Transverse colon (tissue), 4 donors: ENCODE results near the gene TFE3. TPM values are rescaled to one million over a fixed set of nuclear protein-coding genes. Genes with fewer than 3 reads are reported as not detected.

Experiments used
- DNase-seq: peaks from one replicate; pipeline ENCODE4 v3.0.0-alpha.2; 2019
- H3K27ac ChIP-seq, 4 donors: fragments of 200-600 bp; sonication (generic); 2 replicates each; pipeline ENCODE4 v1.5.1; 2016 to 2018; ENCODE audit warnings: inconsistent platforms in 4 of 4
- H3K27me3 ChIP-seq: fragments of 200-600 bp; sonication (generic); 2 replicates; pipeline ENCODE4 v1.5.1; 2017; ENCODE audit warnings: inconsistent platforms
- H3K36me3 ChIP-seq, 4 donors: fragments of 200-600 bp; sonication (generic); 2 replicates each; pipeline ENCODE4 v1.5.1; 2017 to 2019; ENCODE audit warnings: inconsistent platforms in 4 of 4
- H3K4me1 ChIP-seq, 4 donors: fragments of 200-600 bp; sonication (generic); 2 replicates each; pipeline ENCODE4 v1.5.1; 2017 to 2020; ENCODE audit warnings: inconsistent platforms in 4 of 4
- H3K4me3 ChIP-seq, 4 donors: fragments of 200-600 bp; sonication (generic); 1 replicate in 1 of 4; 2 replicates in 3 of 4; pipeline versions ENCODE4 v1.5.1 to v1.6.1; 2017 to 2019; ENCODE audit warnings: inconsistent platforms in 4 of 4
- H3K9me3 ChIP-seq, 2 donors: fragments of 200-600 bp; sonication (generic); 2 replicates each; pipeline ENCODE4 v1.5.1; 2017 to 2019; ENCODE audit warnings: inconsistent platforms in 2 of 2
- CTCF ChIP-seq, 5 experiments: fragments of 200-600 bp in 3 of 5; fragments of 450-650 bp in 2 of 5; sonication (generic) in 3 of 5; IDR thresholded peaks; 1 replicate in 2 of 5; 2 replicates in 3 of 5; pipeline ENCODE4 v1.5.1; 2016 to 2017; ENCODE audit warnings: antibody characterized with exemption in 5 of 5, inconsistent platforms in 3 of 5, mild to moderate bottlenecking in 2 of 5, moderate library complexity in 1 of 5
- EP300 ChIP-seq: sonication (generic); formaldehyde crosslinking; IDR thresholded peaks from one replicate; pipeline ENCODE4 v1.6.1; 2017; ENCODE audit warnings: antibody characterized with exemption, low read depth
- POLR2A ChIP-seq: fragments of 450-650 bp; IDR thresholded peaks from one replicate; pipeline ENCODE4 v1.6.1; 2016; ENCODE audit warnings: antibody characterized with exemption, mild to moderate bottlenecking, moderate library complexity
- POLR2AphosphoS5 ChIP-seq, 3 donors: sonication (generic); formaldehyde crosslinking; IDR thresholded peaks; one replicate each; pipeline ENCODE4 v1.6.1; 2016; ENCODE audit warnings: antibody characterized with exemption in 3 of 3
- WGBS, 2 donors: methylation state at CpG; one replicate each; pipeline ENCODE4 v1.1.5; 2018; ENCODE audit warnings: low coverage in 1 of 2; 5-methylcytosine and 5-hydroxymethylcytosine counted together
- in situ Hi-C, 4 donors: fragments of 200-750 bp; cut with MboI; loops; one replicate each; pipeline versions ENCODE4 v1.15.0 to v1.15.1; 2017; ENCODE audit warnings: low sequenced_read_pairs in 3 of 4, low pct_ligation_motif_present in 1 of 4, low pct_unique_long_range_greater_than_20kb in 1 of 4
- intact Hi-C: fragments of 100-400 bp; cut with DNase I; formaldehyde crosslinking; loops from one replicate; pipeline ENCODE4 v1.15.1; 2023; ENCODE audit warnings: low total_unique reads
- total RNA-seq, 4 donors: library from RNA; depleted of rRNA; stranded (reverse); fragments of >200 nt; gene quantifications; one replicate each; pipeline ENCODE4 v1.1.0, GENCODE V29; 2016

The TFE3 gene
- total RNA-seq, 4 donors from 2014 or later = 31.7 to 45.6 (median 44.7) TPM

- Histone ChIP-seq H3K27ac (peak overlapping the region; percentile 59 to 86 (median 70)), H3K4me3 (peak overlapping the region in 3 of 4 donors; percentile 20 to 48 (median 23)), H3K27me3 (no peaks in the 10 kb centered on the region), H3K36me3 (no peaks in the 10 kb centered on the region), H3K4me1 (peaks cover 0 to 16% (median 2%) of the 10 kb centered on the region in 4 donors), H3K9me3 (no peaks in the 10 kb centered on the region)
- DNase-seq = peak; percentile 55
- in situ Hi-C loops (no loop called here), intact Hi-C loops (no loop called here)
- WGBS, 2 donors = 69% methylated on average over 63 of the region's 63 CpGs; no CpG with 5 or more reads in 1 of the 2 donors
- TF ChIP-seq EP300 = no peak
- no peak for TF ChIP-seq CTCF (IDR thresholded peaks at IDR 0.05)
- TF ChIP-seq POLR2AphosphoS5 (IDR thresholded peaks at IDR 0.05) = no peak
- TF ChIP-seq POLR2A = no peak
Observed at GRCh38 chrX:49071877-49072711, 28.9 kb upstream of the TFE3 start.

- intact Hi-C loops (no loop called here), in situ Hi-C loops (no loop called here)
- no peak for DNase-seq
- Histone ChIP-seq H3K27ac (no peak overlapping the region), H3K9me3 (no peaks in the 10 kb centered on the region), H3K36me3 (no peaks in the 10 kb centered on the region), H3K4me1 (peaks cover 0 to 16% (median 2%) of the 10 kb centered on the region in 4 donors), H3K27me3 (no peaks in the 10 kb centered on the region), H3K4me3 (no peak overlapping the region)
- 81% methylated on average over 4 of the region's 4 CpGs; no CpG with 5 or more reads in 1 of the 2 donors for WGBS, 2 donors
- TF ChIP-seq EP300 (no peak), CTCF (IDR thresholded peaks at IDR 0.05) (no peak), POLR2AphosphoS5 (IDR thresholded peaks at IDR 0.05) (no peak), POLR2A (no peak)
Observed at GRCh38 chrX:49070988-49071387, 27.8 kb upstream of the TFE3 start.

- no peak for TF ChIP-seq CTCF (IDR thresholded peaks at IDR 0.05)
- TF ChIP-seq POLR2A = no peak
- TF ChIP-seq POLR2AphosphoS5 (IDR thresholded peaks at IDR 0.05) = no peak
- no peak for TF ChIP-seq EP300
- 90 to 100% methylated on average over 1 to 11 of the region's 11 CpGs for WGBS, 2 donors
- in situ Hi-C loops (no loop called here), intact Hi-C loops (no loop called here)
- DNase-seq = no peak
- Histone ChIP-seq H3K4me3 (no peak overlapping the region), H3K27ac (no peak overlapping the region), H3K27me3 (no peaks in the 10 kb centered on the region), H3K36me3 (no peaks in the 10 kb centered on the region), H3K4me1 (peaks cover 0 to 13% (median 2%) of the 10 kb centered on the region in 4 donors), H3K9me3 (no peaks in the 10 kb centered on the region)
Observed at GRCh38 chrX:49069038-49069437, 25.9 kb upstream of the TFE3 start.

GRCh38 chrX:49067285-49068120 lies 24.3 kb upstream of the TFE3 start:
- no peak for TF ChIP-seq EP300
- Histone ChIP-seq H3K36me3 (no peaks in the 10 kb centered on the region), H3K4me3 (no peak overlapping the region), H3K27ac (no peak overlapping the region), H3K27me3 (no peaks in the 10 kb centered on the region), H3K9me3 (no peaks in the 10 kb centered on the region), H3K4me1 (peaks cover 0 to 3% (median 0%) of the 10 kb centered on the region in 4 donors)
- no peak for DNase-seq
- 87% methylated on average over 31 of the region's 41 CpGs; no CpG with 5 or more reads in 1 of the 2 donors for WGBS, 2 donors
- intact Hi-C loops = no loop called here
- in situ Hi-C loops = no loop called here
